Spleen (tissue), 11 donors: ENCODE results near the gene OGDHL. TPM values are rescaled to one million over a fixed set of nuclear protein-coding genes. Genes with fewer than 3 reads are reported as not detected.

ENCODE experiments used
- DNase-seq: peaks from one replicate; pipeline ENCODE4 v3.0.0-alpha.2; 2020
- H3K27ac ChIP-seq, 8 donors: fragments of 200-600 bp; sonication (generic) in 7 of 8; 1 replicate in 4 of 8; 2 replicates in 4 of 8; pipeline versions ENCODE4 v1.5.0 to v1.8.0; 2016 to 2021; ENCODE audit warnings: inconsistent platforms in 4 of 8, mild to moderate bottlenecking in 4 of 8, moderate library complexity in 1 of 8
- H3K27me3 ChIP-seq, 7 donors: fragments of 200-600 bp; sonication (generic) in 6 of 7; replicated peaks in 1 of 7; 1 replicate in 4 of 7; 2 replicates in 3 of 7; pipeline versions ENCODE4 v1.5.0 to v1.8.0; 2016 to 2021; ENCODE audit warnings: inconsistent platforms in 3 of 7, mild to moderate bottlenecking in 1 of 7
- H3K36me3 ChIP-seq, 6 donors: fragments of 200-600 bp; sonication (generic) in 5 of 6; 1 replicate in 4 of 6; 2 replicates in 2 of 6; pipeline versions ENCODE4 v1.5.0 to v1.8.0; 2016 to 2021; ENCODE audit warnings: inconsistent platforms in 2 of 6
- H3K4me1 ChIP-seq, 6 donors: fragments of 200-600 bp; sonication (generic) in 5 of 6; 1 replicate in 3 of 6; 2 replicates in 3 of 6; pipeline versions ENCODE4 v1.5.0 to v1.8.0; 2016 to 2021; ENCODE audit warnings: inconsistent platforms in 3 of 6
- H3K4me3 ChIP-seq, 8 donors: fragments of 200-600 bp; sonication (generic) in 7 of 8; 1 replicate in 4 of 8; 2 replicates in 4 of 8; pipeline versions ENCODE4 v1.5.0 to v1.8.0; 2016 to 2021; ENCODE audit warnings: inconsistent platforms in 4 of 8, mild to moderate bottlenecking in 4 of 8, moderate library complexity in 2 of 8
- H3K9me3 ChIP-seq, 8 donors: fragments of 200-600 bp; sonication (generic) in 7 of 8; 1 replicate in 4 of 8; 2 replicates in 4 of 8; pipeline versions ENCODE4 v1.5.0 to v1.8.0; 2016 to 2021; ENCODE audit warnings: inconsistent platforms in 4 of 8
- POLR2A ChIP-seq, 3 donors: fragments of 450-650 bp; IDR thresholded peaks; one replicate each; pipeline ENCODE4 v1.5.1; 2017; ENCODE audit warnings: antibody characterized with exemption in 3 of 3, mild to moderate bottlenecking in 1 of 3
- POLR2AphosphoS5 ChIP-seq, 3 donors: sonication (generic); formaldehyde crosslinking; IDR thresholded peaks; one replicate each; pipeline ENCODE4 v1.5.1; 2017; ENCODE audit warnings: antibody characterized with exemption in 3 of 3
- WGBS, 5 donors: extraction: QIAGEN DNeasy Blood & Tissue Kit in 3 of 5; methylation state at CpG; one replicate each; pipeline versions ENCODE4 v1.1.5 to v1.1.7; 2013 to 2018; 5-methylcytosine and 5-hydroxymethylcytosine counted together
- intact Hi-C: fragments of 100-400 bp; cut with DNase I; formaldehyde crosslinking; loops from one replicate; pipeline ENCODE4 v1.15.0; 2023; ENCODE audit warnings: low total_unique reads
- polyA plus RNA-seq, 3 donors: library from polyadenylated mRNA; stranded (reverse); fragments of 200-250 nt; gene quantifications; one replicate each; pipeline ENCODE4 v1.2.1, GENCODE V29; 2013
- total RNA-seq, 7 donors: library from RNA; depleted of rRNA in 3 of 7; stranded (reverse); fragments of >200 nt in 3 of 7; fragmentation: NEBNext Ultra II Directional in 4 of 7; extraction: Animal tissue kit (Norgen Biotek cat#: 25700) in 4 of 7; gene quantifications; one replicate each; pipeline versions ENCODE4 v1.1.0 to v1.2.1, GENCODE V29; 2016 to 2021
- TF ChIP-seq, protein P1 (sequence below), 11 experiments: fragments of 200-600 bp in 7 of 11; fragments of 450-650 bp in 4 of 11; sonication (generic) in 4 of 11; IDR thresholded peaks in 8 of 11; conservative IDR thresholded peaks in 3 of 11; 1 replicate in 7 of 11; 2 replicates in 4 of 11; pipeline versions ENCODE4 v1.4.0 to v1.8.0; 2016 to 2021; ENCODE audit warnings: antibody characterized with exemption in 11 of 11, inconsistent platforms in 4 of 11, mild to moderate bottlenecking in 1 of 11
- donor health status: healthy with polysubstance abuse.
- donor health status: DM: no; HTN: no; CAD: no; lungs with moderate emphysema.
- donor health status: DM: no; HTN: no; CAD: no.
- donor health status: Bipolar disorder and iron deficiency.
- donor health status: healthy.
- donor health status: DM: no; HTN: no; CAD: no.
- donor health status: DM: yes; HTN: yes; CAD: no.

Gene OGDHL
- total and polyA plus RNA-seq, 10 donors = 0.09 to 1.6 (median 0.19) TPM; not detected in 2

DNA sequence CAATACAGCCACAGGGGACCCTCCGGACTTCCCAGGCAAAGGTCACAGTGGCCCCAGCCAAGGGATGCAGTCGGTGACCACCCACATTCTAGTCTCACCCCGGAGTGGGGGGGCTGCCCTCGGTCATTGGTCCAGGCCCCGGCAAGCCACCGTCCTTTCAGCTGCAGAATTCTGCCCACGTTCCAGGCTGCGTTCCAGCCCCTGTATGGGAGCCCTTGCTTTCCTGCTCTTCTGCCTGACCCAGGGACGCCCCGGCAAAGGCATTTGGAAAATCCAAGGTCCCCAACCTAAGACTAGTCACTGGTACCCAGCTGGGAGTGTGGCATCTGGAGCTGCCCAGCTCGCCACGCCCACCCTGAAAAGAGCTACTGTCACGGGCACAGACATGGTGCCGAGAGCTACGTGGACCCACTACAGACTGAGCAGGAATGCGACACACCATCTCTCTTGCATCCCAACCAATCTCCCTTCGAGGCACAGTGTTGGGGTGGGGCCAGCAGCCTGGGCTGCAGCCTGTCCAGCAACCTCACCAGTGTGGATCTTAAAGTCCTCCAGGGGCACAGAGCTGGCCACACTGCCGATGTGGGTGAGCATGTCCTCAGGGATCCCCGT, 18.6 kb downstream of the OGDHL start:
- H3K27ac ChIP-seq = no peak overlapping the region
- intact Hi-C loops = no loop called here
- 65 to 90% (median 87%) methylated on average over 10 to 19 of the region's 19 CpGs for WGBS, 5 donors
- peaks cover 0 to 20% (median 0%) of the 10 kb centered on the region in 7 donors for H3K27me3 ChIP-seq
- H3K4me1 ChIP-seq = no peaks in the 10 kb centered on the region
- DNase-seq = peak; percentile 57
- no peaks in the 10 kb centered on the region for H3K36me3 ChIP-seq
- H3K4me3 ChIP-seq = no peak overlapping the region
- no peak for TF ChIP-seq POLR2AphosphoS5 (IDR thresholded peaks at IDR 0.05)
- no peak for TF ChIP-seq POLR2A (IDR thresholded peaks at IDR 0.05)
- TF ChIP-seq, protein P1, sequence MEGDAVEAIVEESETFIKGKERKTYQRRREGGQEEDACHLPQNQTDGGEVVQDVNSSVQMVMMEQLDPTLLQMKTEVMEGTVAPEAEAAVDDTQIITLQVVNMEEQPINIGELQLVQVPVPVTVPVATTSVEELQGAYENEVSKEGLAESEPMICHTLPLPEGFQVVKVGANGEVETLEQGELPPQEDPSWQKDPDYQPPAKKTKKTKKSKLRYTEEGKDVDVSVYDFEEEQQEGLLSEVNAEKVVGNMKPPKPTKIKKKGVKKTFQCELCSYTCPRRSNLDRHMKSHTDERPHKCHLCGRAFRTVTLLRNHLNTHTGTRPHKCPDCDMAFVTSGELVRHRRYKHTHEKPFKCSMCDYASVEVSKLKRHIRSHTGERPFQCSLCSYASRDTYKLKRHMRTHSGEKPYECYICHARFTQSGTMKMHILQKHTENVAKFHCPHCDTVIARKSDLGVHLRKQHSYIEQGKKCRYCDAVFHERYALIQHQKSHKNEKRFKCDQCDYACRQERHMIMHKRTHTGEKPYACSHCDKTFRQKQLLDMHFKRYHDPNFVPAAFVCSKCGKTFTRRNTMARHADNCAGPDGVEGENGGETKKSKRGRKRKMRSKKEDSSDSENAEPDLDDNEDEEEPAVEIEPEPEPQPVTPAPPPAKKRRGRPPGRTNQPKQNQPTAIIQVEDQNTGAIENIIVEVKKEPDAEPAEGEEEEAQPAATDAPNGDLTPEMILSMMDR (IDR thresholded peaks at IDR 0.05 in 8 of 11, conservative IDR thresholded peaks at IDR 0.05 in 3 of 11) = no peak
- no peaks in the 10 kb centered on the region for H3K9me3 ChIP-seq

DNA sequence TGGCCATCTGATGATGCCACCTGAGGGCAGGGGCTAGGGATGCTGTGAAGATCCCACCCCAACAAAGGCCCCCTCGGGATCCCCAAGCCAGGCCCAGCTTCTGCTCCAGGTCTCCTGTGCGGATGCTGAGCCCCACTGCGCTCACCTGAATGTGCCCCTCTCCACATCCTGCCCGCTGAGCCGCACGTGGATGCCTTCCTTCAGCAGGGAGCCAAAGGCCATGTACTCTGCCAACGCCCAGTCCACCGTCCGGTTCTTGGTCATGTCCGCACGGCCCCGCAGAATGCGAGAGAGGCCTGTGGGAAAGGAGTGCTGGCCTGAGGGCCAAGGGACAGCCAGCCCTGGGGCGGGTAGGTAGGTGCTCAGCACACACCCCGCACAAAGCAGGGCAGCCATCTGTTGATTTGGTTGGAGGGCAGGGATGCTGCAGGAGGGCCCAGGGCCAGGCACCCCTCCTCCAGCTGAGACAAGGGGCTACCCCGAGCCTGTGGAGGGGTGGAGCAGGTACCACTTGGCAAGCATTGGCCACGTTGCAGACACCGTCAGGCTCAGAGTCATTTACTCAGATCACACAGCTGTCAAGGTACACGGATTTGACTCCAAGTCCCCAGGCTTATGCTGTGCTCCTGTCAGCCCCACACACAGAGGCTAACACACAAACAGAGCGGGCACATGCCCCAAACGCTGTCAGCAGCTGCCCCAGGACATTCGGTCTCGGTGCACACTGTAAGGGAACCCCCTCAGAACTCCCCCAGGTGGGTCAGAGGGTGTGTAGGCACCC, 19.2 kb downstream of the OGDHL start:
- H3K27ac ChIP-seq = no peak overlapping the region
- peak; percentile 74 for DNase-seq
- no peaks in the 10 kb centered on the region for H3K36me3 ChIP-seq
- H3K9me3 ChIP-seq = no peaks in the 10 kb centered on the region
- WGBS, 5 donors = 84 to 94% (median 90%) methylated on average over 9 to 23 of the region's 23 CpGs
- no peaks in the 10 kb centered on the region for H3K4me1 ChIP-seq
- no peak overlapping the region for H3K4me3 ChIP-seq
- intact Hi-C loops = no loop called here
- TF ChIP-seq POLR2A (IDR thresholded peaks at IDR 0.05) (no peak), POLR2AphosphoS5 (IDR thresholded peaks at IDR 0.05) (no peak)
- TF ChIP-seq, protein P1 (IDR thresholded peaks at IDR 0.05 in 8 of 11, conservative IDR thresholded peaks at IDR 0.05 in 3 of 11) = no peak
- H3K27me3 ChIP-seq = peaks cover 0 to 20% (median 0%) of the 10 kb centered on the region in 7 donors

GRCh38 chr10:49741108-49741995, 20.8 kb downstream of the OGDHL start:
- Histone ChIP-seq H3K4me1 (no peaks in the 10 kb centered on the region), H3K36me3 (no peaks in the 10 kb centered on the region), H3K27ac (no peak overlapping the region), H3K4me3 (no peak overlapping the region), H3K9me3 (no peaks in the 10 kb centered on the region), H3K27me3 (peaks cover 0 to 14% (median 0%) of the 10 kb centered on the region in 7 donors)
- WGBS, 5 donors = 60 to 75% (median 70%) methylated on average over 7 of the region's 7 CpGs
- intact Hi-C loops = no loop called here
- TF ChIP-seq POLR2AphosphoS5 (IDR thresholded peaks at IDR 0.05) (no peak), POLR2A (IDR thresholded peaks at IDR 0.05) (no peak)
- TF ChIP-seq, protein P1 (IDR thresholded peaks at IDR 0.05 in 8 of 11, conservative IDR thresholded peaks at IDR 0.05 in 3 of 11) = no peak
- DNase-seq = peak; percentile 60
